ENCODE measurements around the gene PRKAG2. TPM values are rescaled to one million over a fixed set of nuclear protein-coding genes. Genes with fewer than 3 reads are reported as not detected.
A peak's percentile ranks its signal among the peaks of the same experiment; 100 is the strongest.

Gene PRKAG2
- total RNA-seq, 1 experiment from 2014 or later, result 73.9 TPM

- BruUV-seq (replicated peaks), result no TSS peak
- peaks cover 36% of the 10 kb centered on the region for H3K4me1 Mint-ChIP-seq (ENCODE audit: insufficient read depth, unreplicated experiment)
- no peaks in the 10 kb centered on the region for H3K27me3 Mint-ChIP-seq (ENCODE audit: insufficient read depth, unreplicated experiment)
- H3K9me3 Mint-ChIP-seq (ENCODE audit: unreplicated experiment), result no peaks in the 10 kb centered on the region
- intact Hi-C loops (cut with micrococcal nuclease), result no loop called here
- TF ChIP-seq, protein P1, sequence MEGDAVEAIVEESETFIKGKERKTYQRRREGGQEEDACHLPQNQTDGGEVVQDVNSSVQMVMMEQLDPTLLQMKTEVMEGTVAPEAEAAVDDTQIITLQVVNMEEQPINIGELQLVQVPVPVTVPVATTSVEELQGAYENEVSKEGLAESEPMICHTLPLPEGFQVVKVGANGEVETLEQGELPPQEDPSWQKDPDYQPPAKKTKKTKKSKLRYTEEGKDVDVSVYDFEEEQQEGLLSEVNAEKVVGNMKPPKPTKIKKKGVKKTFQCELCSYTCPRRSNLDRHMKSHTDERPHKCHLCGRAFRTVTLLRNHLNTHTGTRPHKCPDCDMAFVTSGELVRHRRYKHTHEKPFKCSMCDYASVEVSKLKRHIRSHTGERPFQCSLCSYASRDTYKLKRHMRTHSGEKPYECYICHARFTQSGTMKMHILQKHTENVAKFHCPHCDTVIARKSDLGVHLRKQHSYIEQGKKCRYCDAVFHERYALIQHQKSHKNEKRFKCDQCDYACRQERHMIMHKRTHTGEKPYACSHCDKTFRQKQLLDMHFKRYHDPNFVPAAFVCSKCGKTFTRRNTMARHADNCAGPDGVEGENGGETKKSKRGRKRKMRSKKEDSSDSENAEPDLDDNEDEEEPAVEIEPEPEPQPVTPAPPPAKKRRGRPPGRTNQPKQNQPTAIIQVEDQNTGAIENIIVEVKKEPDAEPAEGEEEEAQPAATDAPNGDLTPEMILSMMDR (IDR thresholded peaks at IDR 0.05; ENCODE audit: unreplicated experiment), result no peak
- ChIA-PET POLR2A (interaction anchor here (3.2 to 9.8 kb wide), 3 partner anchors 9 to 18 kb away, joined by 21 to 141 read pairs (median 25); partner anchors contain the start of gene RHEB), CTCF (interaction anchor here (0.7 to 1.8 kb wide), 3 partner anchors 9 to 59 kb away, joined by 4 to 6 read pairs (median 4); no protein-coding TSS in a partner anchor)
- DNase-seq (ENCODE audit: unreplicated experiment), result no peak
- peaks cover 7% of the 10 kb centered on the region for H3K36me3 Mint-ChIP-seq (ENCODE audit: insufficient read depth, unreplicated experiment)
- H3K4me3 Mint-ChIP-seq (ENCODE audit: unreplicated experiment), result no peak overlapping the region
- no peak overlapping the region for H3K27ac Mint-ChIP-seq (ENCODE audit: low read depth, unreplicated experiment)
These were observed 369.1 kb downstream of the PRKAG2 start for GRCh38 chr7:151507806-151508205.

DNA sequence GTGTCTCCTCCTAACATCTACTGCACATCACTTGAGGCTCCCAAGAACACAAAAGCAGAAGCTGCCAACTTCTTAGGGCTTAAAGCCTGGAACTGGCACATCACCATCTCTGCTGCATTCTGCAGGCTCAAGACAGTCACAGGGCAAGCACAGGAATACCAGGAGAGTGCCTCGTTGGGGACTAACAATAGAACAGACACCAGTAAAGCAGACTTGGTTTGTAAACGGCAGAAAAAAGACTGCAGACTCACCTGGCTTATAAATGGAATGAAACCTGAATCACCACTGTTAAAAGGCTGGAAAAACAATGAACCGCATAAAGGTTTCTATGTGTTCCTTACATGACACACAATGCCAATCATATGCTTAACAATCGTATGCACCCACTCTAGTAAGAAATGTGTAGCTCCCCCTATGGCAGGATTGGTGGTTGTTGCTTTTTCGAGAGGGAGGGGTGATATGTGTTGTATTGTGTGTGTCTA is 370.0 kb downstream of the PRKAG2 start:
- no peak for DNase-seq (ENCODE audit: unreplicated experiment)

More for the DNA sequence above, 370.0 kb downstream of the PRKAG2 start:
- CTCF ChIA-PET, result interaction anchor here (1.8 to 2.1 kb wide), 2 partner anchors 10 to 23 kb away, joined by 5 to 6 read pairs; no protein-coding TSS in a partner anchor
- no TSS peak for BruUV-seq (replicated peaks)
- peak overlapping the region; percentile 49 for H3K27ac Mint-ChIP-seq (ENCODE audit: low read depth, unreplicated experiment)
- H3K36me3 Mint-ChIP-seq (ENCODE audit: insufficient read depth, unreplicated experiment), result peaks cover 7% of the 10 kb centered on the region
- no peaks in the 10 kb centered on the region for H3K27me3 Mint-ChIP-seq (ENCODE audit: insufficient read depth, unreplicated experiment)
- intact Hi-C loops (cut with micrococcal nuclease), result no loop called here
- TF ChIP-seq, protein P1 (IDR thresholded peaks at IDR 0.05; ENCODE audit: unreplicated experiment), result no peak
- H3K4me1 Mint-ChIP-seq (ENCODE audit: insufficient read depth, unreplicated experiment), result peaks cover 28% of the 10 kb centered on the region
- no peaks in the 10 kb centered on the region for H3K9me3 Mint-ChIP-seq (ENCODE audit: unreplicated experiment)
- POLR2A ChIA-PET, result interaction anchor here (1.2 to 9.8 kb wide), 5 partner anchors 10 to 64 kb away, joined by 3 to 141 read pairs (median 21); partner anchors contain the start of gene RHEB
- no peak overlapping the region for H3K4me3 Mint-ChIP-seq (ENCODE audit: unreplicated experiment)

Other genes with a start within 250 kb of the PRKAG2 start
- gene GALNTL5, start 79.3 kb upstream of the PRKAG2 start, total RNA-seq (2022), result not detected in 2 replicates
- gene GALNT11, start 148.6 kb upstream of the PRKAG2 start, total RNA-seq (2022), result 15.1 and 17.3 TPM in 2 replicates